Measurements from ENCODE around the gene ARHGEF10L.

Gene ARHGEF10L

DNA sequence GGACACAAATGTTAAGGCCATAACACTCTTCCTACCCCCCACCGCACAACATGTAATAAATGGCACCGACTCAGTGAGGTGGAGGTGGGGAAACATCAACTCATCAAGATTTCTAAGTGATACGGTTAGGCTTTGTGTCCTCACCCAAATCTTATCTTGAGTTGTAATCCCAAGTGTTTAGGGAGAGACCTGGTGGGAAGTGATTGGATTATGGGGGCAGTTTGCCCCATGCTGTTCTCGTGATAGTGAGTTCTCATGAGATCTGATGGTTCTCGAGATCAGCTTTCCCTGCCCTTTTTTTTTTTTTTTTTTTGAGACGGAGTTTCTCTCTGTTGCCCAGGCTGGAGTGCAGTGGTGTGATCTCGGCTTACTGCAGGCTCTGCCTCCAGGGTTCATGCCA lies 164.7 kb downstream of the ARHGEF10L start:
- no peak for ATAC-seq
- no peak for DNase-seq
- Mint-ChIP-seq H3K9me3 (no peaks in the 10 kb centered on the region), H3K27ac (peak overlapping the region in 1 of 2 donors; percentile 72), H3K4me3 (no peak overlapping the region), H3K27me3 (peaks cover under 1% of the 10 kb centered on the region), H3K4me1 (no peaks in the 10 kb centered on the region)

DNA sequence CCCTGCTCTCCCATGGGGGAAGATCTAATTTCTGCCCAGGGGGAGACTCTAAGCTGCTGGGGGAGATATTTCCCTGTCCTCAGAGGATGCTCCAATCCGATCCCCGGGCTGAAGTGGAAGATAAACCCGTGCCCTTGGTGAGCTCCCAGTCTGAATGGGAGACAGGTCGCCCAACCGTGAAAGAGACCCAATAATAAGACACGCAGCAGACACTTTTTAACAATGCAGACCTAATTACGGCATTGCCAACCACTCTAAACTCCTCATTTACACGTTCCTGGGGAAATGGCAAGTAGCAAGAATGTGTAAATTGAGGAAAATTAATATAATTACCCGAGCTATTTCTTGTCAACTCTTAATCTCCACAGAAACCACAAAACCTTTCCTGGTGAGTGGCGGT lies 166.9 kb downstream of the ARHGEF10L start:
- no peaks in the 10 kb centered on the region for H3K4me1 Mint-ChIP-seq
- DNase-seq, result no peak
- H3K4me3 Mint-ChIP-seq, result no peak overlapping the region

DNA sequence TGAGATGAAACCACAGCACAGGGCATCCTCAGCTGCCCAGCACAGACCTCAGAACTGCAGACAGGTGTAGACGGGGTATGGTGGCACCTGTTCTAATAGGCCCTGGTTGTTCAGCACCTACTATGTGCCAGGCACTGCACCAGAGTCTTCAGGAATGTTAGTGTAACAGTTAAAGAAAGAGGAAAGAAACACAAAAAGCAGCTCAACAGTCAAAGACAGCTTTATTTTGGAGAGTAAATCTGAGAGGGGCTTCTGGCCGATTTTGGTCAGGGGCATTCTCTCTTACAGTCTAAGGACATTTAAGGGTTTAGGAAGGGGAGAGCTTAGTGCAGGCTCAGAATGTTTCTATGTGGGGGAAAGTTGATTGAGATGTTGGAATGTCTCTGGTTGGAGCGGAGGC lies 170.5 kb downstream of the ARHGEF10L start:
- H3K27me3 Mint-ChIP-seq, result peaks cover 8% of the 10 kb centered on the region
- H3K9me3 Mint-ChIP-seq, result peaks cover 5 to 15% of the 10 kb centered on the region in 2 donors
- no peak overlapping the region for H3K27ac Mint-ChIP-seq
- DNase-seq (no peak), ATAC-seq (no peak)
- no peak overlapping the region for H3K4me3 Mint-ChIP-seq
- H3K4me1 Mint-ChIP-seq, result no peaks in the 10 kb centered on the region

More for the DNA sequence above, 166.9 kb downstream of the ARHGEF10L start:
- H3K9me3 Mint-ChIP-seq, result peaks cover 5 to 8% of the 10 kb centered on the region in 2 donors
- H3K27me3 Mint-ChIP-seq, result no peaks in the 10 kb centered on the region
- ATAC-seq, result no peak
- no peak overlapping the region for H3K27ac Mint-ChIP-seq

DNA sequence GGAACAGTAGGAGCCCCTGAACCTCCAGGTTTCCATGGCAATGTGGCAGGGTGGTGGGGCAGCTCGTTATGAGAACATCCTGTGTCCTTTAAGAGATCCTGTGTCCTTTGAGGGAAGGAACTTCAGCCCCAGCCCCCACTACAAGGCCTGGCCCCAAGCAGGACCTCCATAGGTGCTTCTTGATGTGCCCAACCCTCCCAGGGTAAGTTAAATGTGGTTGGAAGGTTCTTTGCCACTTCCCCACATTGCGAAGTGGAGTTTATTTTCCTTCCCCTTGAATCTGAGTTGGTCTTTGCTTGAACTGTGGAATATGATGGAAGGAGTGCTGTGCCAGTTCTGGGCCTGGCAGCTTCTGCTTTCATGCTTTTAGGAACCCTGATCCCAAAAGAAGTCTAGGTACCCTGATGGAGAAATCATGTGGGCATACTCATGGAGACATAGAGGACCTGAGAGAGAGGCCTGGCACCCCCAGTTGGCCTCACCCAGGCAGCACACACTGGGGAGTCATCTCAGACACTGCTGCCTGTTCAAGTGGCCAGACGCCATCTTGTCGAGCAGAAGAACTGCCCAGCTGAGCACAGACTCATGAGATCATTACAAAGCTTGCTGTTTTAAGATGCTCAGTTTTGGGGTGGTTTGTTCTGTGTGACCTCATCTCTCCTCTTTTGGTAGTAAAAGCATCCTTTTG lies 171.5 kb downstream of the ARHGEF10L start:
- Mint-ChIP-seq H3K27me3 (peaks cover 17% of the 10 kb centered on the region), H3K4me3 (no peak overlapping the region), H3K27ac (no peak overlapping the region), H3K9me3 (peaks cover 5 to 15% of the 10 kb centered on the region in 2 donors), H3K4me1 (no peaks in the 10 kb centered on the region)
- DNase-seq, result no peak
- ATAC-seq, result no peak

DNA sequence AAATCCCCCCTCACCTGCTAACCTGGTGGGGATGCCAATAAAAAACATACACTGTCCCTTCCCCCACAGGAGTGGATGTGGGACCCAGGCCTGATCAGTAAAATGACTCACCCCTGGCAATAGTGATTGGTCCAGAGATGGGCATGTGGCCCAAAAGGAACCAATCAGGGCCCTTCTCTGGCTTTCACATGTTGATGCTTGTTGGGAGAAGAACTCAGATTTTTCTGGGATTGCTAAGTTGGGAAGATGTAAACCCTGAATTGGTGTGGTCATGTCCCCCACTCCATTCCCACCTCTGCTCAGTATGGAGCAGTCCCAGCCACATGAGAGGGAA lies 172.0 kb downstream of the ARHGEF10L start:
- DNase-seq (no peak), ATAC-seq (no peak)
- Mint-ChIP-seq H3K27ac (no peak overlapping the region), H3K4me3 (no peak overlapping the region), H3K4me1 (no peaks in the 10 kb centered on the region), H3K9me3 (peaks cover 5 to 15% of the 10 kb centered on the region in 2 donors), H3K27me3 (peaks cover 18% of the 10 kb centered on the region)

DNA sequence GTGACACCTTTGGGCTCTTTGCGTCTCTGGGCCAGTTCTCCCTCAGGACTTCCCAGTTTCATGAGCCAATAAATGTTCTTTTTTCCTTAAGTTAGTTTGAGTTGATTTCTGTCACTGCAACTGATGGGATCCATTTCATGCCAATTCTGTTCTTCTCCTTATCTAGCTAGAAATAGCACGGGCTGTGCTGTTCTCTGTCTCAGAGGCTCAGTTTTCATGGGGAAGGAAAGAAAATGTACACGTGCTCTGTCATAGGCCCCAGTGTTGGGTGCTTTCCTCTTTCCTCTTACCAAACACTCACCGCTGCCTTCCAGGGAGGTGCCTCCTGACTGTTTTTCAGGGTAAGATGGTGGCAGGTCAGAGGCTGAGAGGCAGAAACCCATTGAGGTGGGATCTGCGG lies 172.4 kb downstream of the ARHGEF10L start:
- H3K27me3 Mint-ChIP-seq, result peaks cover 21% of the 10 kb centered on the region
- ATAC-seq (no peak), DNase-seq (no peak)
- H3K27ac Mint-ChIP-seq, result no peak overlapping the region
- H3K4me3 Mint-ChIP-seq, result no peak overlapping the region
- no peaks in the 10 kb centered on the region for H3K4me1 Mint-ChIP-seq
- peaks cover 5 to 15% of the 10 kb centered on the region in 2 donors for H3K9me3 Mint-ChIP-seq

DNA sequence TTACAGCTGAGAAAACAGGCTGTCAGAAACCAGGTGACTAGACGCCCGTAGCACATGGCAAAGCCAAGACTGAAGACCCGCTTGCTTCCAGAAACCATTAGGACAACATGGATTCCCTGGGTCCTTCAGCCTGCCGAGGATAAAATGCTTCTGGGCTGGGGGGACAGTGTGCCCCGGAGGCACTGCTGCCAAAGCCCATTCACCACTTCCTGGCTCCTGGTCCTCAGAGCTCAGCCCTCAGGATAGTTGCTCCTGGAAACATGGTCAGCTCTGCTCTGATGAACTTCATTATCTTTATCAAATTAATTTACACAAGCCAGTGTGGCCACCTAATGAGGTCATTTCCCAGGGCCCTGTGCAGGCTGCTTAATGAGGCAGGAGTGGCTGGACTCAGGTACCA lies 174.5 kb downstream of the ARHGEF10L start:
- DNase-seq (no peak), ATAC-seq (no peak)
- H3K4me3 Mint-ChIP-seq, result no peak overlapping the region
- no peaks in the 10 kb centered on the region for H3K4me1 Mint-ChIP-seq
- H3K9me3 Mint-ChIP-seq, result peaks cover 5 to 15% of the 10 kb centered on the region in 2 donors
- H3K27me3 Mint-ChIP-seq, result peaks cover 41% of the 10 kb centered on the region
- H3K27ac Mint-ChIP-seq, result no peak overlapping the region

DNA sequence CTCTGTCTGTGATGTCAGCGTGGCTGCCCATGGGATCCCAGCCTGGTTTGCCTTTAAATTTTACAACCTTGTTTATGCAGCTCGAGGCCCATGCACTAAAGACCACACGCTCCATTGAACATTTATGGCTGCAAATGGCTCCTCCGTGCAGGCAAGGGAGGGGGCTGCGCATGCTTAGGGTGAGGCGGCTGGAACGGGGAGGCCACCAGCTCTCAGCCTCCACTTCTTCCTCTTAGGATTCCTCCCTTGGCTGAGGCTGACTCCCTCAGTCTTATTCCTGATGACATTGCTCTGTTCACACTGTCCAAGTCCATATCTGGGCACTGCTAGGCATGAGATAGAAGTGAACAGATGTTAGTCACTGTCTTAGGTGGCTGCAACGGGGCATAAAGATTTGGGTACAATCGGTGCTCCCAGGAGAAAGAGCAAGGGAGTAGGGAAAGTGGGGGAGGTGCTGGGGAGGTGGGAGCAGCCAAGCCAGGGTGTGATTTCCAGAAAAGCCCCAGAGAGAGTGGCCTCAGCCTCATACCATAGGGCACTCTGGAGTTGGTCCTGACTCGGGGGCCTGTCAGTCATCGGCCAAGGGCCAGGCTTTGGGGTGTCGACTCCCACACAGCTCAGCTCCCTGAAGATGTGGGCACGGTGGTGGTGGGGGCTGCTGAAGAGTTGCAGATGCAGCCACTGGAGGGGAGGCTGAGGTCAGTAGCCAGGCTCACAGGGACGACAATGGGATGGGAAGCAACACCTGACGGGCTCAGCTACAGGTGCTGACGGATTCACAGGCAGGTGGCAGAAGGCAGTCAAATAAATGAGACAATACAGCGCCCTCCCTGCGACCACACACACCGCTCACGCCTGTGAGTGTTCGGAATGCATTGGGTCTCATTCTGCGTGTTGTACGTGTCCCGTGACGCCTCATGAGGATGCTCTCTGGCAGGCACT lies 178.4 kb downstream of the ARHGEF10L start:
- no peaks in the 10 kb centered on the region for H3K4me1 Mint-ChIP-seq
- H3K4me3 Mint-ChIP-seq, result no peak overlapping the region
- ATAC-seq (no peak), DNase-seq (no peak)
- no peaks in the 10 kb centered on the region for H3K9me3 Mint-ChIP-seq
- no peak overlapping the region for H3K27ac Mint-ChIP-seq
- peaks cover 60% of the 10 kb centered on the region for H3K27me3 Mint-ChIP-seq

DNA sequence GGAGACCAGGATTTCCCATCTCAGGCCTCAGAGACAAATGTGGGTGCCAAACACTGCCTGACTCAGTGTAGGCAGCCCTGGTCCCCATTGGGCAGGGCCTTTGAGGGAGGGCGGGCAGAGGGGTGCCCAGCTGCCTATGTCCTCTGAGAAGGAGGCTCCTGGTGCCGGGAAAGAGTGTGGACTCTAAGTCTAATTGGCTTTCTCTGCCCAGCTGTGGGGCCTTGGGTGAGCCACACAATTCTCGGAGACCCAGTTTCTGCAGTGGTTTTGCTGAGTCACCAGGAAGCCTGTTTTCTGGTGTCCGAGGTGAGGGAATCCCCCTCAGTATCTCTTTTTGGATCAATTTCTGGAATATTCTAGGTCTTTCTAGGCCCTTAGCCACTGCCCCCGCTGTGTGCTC lies 180.4 kb downstream of the ARHGEF10L start:
- Mint-ChIP-seq H3K27me3 (peaks cover 65% of the 10 kb centered on the region), H3K27ac (no peak overlapping the region), H3K4me1 (no peaks in the 10 kb centered on the region), H3K4me3 (no peak overlapping the region), H3K9me3 (no peaks in the 10 kb centered on the region)
- DNase-seq (no peak), ATAC-seq (no peak)

DNA sequence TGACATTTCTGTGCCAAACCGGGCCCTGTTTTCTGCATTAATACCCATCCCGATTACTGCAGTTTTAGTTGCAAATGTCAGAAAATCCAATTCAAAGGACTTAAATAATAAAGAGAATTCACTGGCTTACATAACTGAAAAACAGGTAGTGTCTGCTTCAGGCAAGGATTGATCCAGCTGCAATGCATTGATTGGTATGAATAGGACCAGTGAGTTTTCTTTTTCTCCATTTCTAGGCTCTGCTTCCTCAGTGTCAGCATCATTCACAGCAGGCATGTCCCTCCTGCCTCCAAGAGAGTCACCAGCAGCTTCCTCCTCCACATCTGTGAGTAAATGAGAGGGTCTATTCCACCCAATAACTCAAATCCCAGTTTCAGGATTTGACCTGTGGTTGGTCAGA lies 181.9 kb downstream of the ARHGEF10L start:
- H3K27me3 Mint-ChIP-seq, result peaks cover 54% of the 10 kb centered on the region
- no peak for ATAC-seq
- no peak overlapping the region for H3K4me3 Mint-ChIP-seq
- H3K4me1 Mint-ChIP-seq, result no peaks in the 10 kb centered on the region
- no peak overlapping the region for H3K27ac Mint-ChIP-seq
- H3K9me3 Mint-ChIP-seq, result no peaks in the 10 kb centered on the region
- DNase-seq, result no peak

DNA sequence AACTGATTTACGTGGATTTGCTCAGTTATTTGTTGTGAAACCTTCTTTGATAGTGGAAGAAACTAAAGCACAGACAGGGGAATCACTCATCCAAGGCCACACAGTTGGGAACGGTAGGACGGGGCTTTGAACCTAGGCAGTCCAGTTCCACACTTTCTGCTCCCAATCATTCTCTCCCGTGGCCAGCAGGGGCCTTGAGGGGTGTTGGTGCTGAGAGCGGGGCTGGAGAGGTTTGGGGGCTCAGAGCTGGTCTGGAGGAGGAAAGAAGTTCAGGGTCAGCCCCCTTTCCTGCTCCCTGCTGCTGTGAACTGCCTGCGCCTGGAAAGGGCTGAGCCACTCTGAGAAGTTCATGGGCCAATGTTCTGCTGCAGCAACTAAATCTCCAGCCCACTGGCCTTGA lies 184.2 kb downstream of the ARHGEF10L start:
- Mint-ChIP-seq H3K4me1 (no peaks in the 10 kb centered on the region), H3K9me3 (no peaks in the 10 kb centered on the region), H3K27me3 (peaks cover 33% of the 10 kb centered on the region), H3K4me3 (no peak overlapping the region), H3K27ac (no peak overlapping the region)
- ATAC-seq (no peak), DNase-seq (no peak)

DNA sequence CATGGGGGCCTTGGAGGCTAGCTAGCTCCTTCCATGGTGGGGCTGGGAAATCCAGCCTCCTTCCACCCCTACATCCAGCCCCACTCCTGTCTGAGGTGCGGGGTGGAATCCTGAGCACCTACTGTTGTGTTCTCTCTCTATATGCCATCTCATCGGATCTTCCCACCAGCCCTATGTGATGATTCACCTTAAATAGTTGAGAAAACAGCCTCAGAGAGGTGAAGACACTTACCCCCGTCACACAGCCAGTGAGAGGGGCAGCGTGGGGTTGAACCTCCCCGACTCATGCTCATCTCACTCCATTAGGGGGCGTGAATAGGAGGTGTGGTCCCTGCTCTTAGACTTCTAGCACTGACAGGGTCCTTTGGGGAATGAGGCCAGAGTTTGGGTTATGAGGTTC lies 184.7 kb downstream of the ARHGEF10L start:
- no peak overlapping the region for H3K4me3 Mint-ChIP-seq
- H3K27me3 Mint-ChIP-seq, result peaks cover 28% of the 10 kb centered on the region
- no peaks in the 10 kb centered on the region for H3K4me1 Mint-ChIP-seq
- H3K9me3 Mint-ChIP-seq, result no peaks in the 10 kb centered on the region
- DNase-seq (no peak), ATAC-seq (no peak)
- no peak overlapping the region for H3K27ac Mint-ChIP-seq

DNA sequence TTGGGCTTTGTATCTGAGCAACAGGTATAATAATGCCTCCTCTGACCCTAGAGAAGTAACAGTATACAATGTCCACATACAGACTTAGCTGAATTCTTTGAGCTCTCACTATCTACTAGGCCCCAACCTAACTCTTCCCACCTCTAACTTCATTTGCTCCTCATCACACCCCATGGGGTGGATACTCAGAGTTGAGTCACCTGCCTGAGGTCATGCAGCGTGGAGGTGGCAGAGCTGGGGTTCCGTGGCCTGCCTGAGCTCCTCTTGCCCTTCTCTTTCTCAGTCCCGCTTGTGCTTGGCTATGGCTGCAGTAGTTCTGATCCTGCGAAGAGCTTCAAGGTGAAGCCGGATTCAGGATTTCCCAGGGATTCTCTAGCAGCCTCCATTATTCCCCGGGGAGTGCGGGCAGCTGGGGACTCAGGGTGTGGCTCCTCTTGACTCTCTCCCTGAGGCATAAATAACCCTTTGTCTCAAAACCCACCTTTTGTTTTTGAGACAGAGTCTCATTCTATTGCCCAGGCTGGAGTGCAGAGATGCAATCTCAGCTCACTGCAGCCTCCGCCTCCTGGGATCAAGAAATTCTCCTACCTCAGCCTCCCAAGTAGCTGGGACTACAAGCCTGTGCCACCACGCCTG lies 185.7 kb downstream of the ARHGEF10L start:
- no peak for DNase-seq
- Mint-ChIP-seq H3K9me3 (no peaks in the 10 kb centered on the region), H3K4me3 (no peak overlapping the region), H3K4me1 (no peaks in the 10 kb centered on the region), H3K27me3 (peaks cover 26% of the 10 kb centered on the region), H3K27ac (peak overlapping the region in 1 of 2 donors; percentile 30)
- no peak for ATAC-seq

DNA sequence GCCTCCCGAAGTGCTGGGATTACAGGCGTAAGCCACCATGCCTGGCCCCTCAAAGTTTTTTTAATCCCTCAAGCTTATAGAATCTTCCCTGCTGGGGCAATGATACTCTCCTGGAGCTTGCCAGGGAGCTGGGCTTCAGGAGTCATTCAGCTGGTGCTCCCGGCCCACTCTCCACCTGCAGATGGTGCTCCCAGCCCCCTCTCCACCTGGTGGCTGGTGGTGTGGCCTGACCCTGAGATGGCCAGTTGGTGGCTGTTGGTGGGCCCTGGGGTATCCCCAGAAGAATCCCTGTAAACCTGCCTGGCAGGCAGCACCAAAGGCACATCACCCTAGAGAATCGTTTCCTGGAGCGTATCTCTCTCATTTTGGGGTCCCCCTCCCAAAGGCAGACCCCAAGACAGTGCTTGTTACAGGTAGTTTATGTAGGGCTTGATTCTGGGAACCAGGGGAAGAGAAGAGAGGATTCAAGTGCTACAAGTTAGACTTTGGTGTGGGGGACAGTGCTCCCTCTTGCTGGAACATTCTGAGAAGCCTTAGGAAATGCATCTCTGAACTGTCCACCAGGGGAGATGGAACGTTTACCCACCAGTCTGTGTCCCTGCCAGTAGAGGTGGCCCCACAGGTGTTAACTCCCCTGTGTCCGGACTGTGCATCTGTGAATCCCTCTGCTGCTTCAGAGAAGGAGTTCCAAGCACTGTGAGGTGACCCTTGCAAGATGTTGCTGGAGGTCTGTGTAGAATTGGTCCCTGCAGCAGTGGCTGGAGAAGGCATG lies 186.5 kb downstream of the ARHGEF10L start:
- Mint-ChIP-seq H3K9me3 (no peaks in the 10 kb centered on the region), H3K27ac (no peak overlapping the region), H3K4me1 (no peaks in the 10 kb centered on the region), H3K27me3 (peaks cover 19% of the 10 kb centered on the region), H3K4me3 (no peak overlapping the region)
- DNase-seq (no peak), ATAC-seq (no peak)

DNA sequence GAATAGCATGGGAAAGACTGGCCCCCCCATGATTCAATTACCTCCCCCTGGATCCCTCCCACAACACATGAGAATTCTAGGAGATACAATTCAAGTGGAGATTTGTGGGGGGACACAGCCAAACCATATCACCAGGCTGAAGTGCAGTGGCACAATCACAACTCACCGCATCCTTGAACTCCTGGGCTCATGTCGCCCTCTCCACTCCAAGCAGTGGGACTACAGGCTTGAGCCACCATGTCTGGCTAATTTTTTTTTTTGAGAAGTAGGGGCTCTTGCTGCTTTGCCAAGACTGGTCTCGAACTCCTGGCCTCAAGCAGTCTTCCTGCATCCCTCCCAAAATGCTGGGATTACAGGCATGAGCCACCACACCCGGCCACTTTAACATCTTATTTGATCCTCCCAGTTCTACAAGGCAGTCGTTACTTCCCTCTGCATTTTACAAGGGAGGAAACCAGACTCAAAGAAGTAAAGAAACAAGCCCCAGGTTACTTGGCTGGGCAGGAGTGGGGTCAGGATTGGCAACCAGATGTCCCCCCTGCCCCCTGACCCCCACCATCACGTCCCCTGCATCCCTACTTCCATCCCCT lies 188.7 kb downstream of the ARHGEF10L start:
- no peaks in the 10 kb centered on the region for H3K9me3 Mint-ChIP-seq
- H3K27me3 Mint-ChIP-seq, result peaks cover 10% of the 10 kb centered on the region
- DNase-seq (no peak), ATAC-seq (no peak)
- no peak overlapping the region for H3K4me3 Mint-ChIP-seq
- H3K27ac Mint-ChIP-seq, result no peak overlapping the region
- H3K4me1 Mint-ChIP-seq, result no peaks in the 10 kb centered on the region
